Muscle of leg (tissue), 11 donors: ENCODE measurements around the gene ZDHHC14. TPM values are rescaled to one million over a fixed set of nuclear protein-coding genes. Genes with fewer than 3 reads are reported as not detected.

ENCODE experiments used
- DNase-seq: peaks from one replicate; pipeline ENCODE4 v3.0.0; 2013
- H3K27ac ChIP-seq: one replicate; pipeline ENCODE4 v1.5.1; 2013; ENCODE audit warnings: mild to moderate bottlenecking, low read length, control low read depth
- H3K27me3 ChIP-seq: one replicate; pipeline ENCODE4 v1.6.1; 2013; ENCODE audit warnings: low read length; ENCODE audit not compliant: control insufficient read depth, insufficient read depth
- H3K36me3 ChIP-seq: one replicate; pipeline ENCODE4 v1.6.1; 2013; ENCODE audit warnings: low read length; ENCODE audit not compliant: control insufficient read depth, insufficient read depth
- H3K4me1 ChIP-seq: one replicate; pipeline ENCODE4 v1.6.1; 2013; ENCODE audit warnings: low read length; ENCODE audit not compliant: control insufficient read depth, insufficient read depth
- H3K4me3 ChIP-seq: one replicate; pipeline ENCODE4 v1.5.1; 2013; ENCODE audit warnings: low read length, control low read depth
- H3K9me3 ChIP-seq: replicated peaks from 2 replicates; pipeline ENCODE4 v1.6.1; 2013; ENCODE audit warnings: low read depth, low read length; ENCODE audit not compliant: control insufficient read depth
- WGBS: methylation state at CpG from one replicate; pipeline ENCODE4 v1.1.5; 2013; ENCODE audit warnings: missing lambda C conversion rate; ENCODE audit not compliant: insufficient coverage; 5-methylcytosine and 5-hydroxymethylcytosine counted together
- polyA plus RNA-seq, 8 donors: library from polyadenylated mRNA; unstranded; fragments of 120-200 nt; gene quantifications; one replicate each; pipeline versions ENCODE4 v1.2.1 to v1.2.3, GENCODE V29; 2013; ENCODE audit warnings: inconsistent platforms in 1 of 8, low replicate concordance in 1 of 8; ENCODE audit not compliant: insufficient read length in 8 of 8, insufficient read depth in 1 of 8
- total RNA-seq: library from RNA; stranded (reverse); fragments of 120-200 nt; gene quantifications from one replicate; pipeline ENCODE4 v1.2.4, GENCODE V29; 2013

Gene ZDHHC14
- total and polyA plus RNA-seq, 9 donors, result 3.4 to 8.9 (median 5.7) TPM

- H3K4me1 ChIP-seq, result no peaks in the 10 kb centered on the region
- DNase-seq, result no peak
- H3K27me3 ChIP-seq, result no peaks in the 10 kb centered on the region
- H3K36me3 ChIP-seq, result no peaks in the 10 kb centered on the region
- H3K27ac ChIP-seq, result no peak overlapping the region
- H3K9me3 ChIP-seq, result no peaks in the 10 kb centered on the region
- no peak overlapping the region for H3K4me3 ChIP-seq
- 85% methylated on average over 7 of the region's 16 CpGs for WGBS
Measured at GRCh38 chr6:157490611-157491269, 109.8 kb downstream of the ZDHHC14 start.

DNA sequence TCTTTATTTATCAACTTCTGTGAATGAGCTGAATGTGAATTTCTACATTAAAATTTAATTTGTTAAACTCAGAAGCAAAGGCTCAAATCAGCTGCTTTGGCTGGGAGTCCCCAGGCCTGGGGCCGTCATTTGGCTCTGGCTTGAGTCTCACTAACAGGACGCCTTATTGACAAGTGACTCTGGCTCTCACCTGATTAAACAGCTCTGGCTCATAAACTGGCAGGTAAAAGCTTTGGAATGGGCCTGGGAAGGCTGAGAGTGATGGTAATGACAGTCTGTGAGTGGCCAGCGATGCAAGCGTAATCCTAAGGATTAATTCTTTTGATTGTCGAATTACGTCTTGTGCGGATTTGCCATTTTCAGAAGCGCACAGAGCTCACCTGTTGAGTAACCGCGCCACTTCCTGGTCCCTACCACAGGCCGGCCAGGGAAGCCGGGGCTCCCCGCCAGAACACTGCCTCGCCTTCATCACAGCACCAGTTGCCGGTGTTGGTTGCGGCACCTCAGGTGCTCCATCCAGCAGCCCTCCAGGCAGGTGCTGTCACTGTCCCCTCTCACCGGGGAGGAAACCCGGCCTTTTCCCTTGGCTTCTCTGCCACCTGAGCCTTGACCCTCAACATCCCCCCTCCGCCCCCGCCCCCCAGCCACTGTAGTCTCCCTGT, 110.7 kb downstream of the ZDHHC14 start:
- H3K9me3 ChIP-seq, result peaks cover 4% of the 10 kb centered on the region
- WGBS, result 79% methylated on average over 19 of the region's 20 CpGs
- H3K4me3 ChIP-seq, result no peak overlapping the region
- DNase-seq, result no peak
- H3K4me1 ChIP-seq, result no peaks in the 10 kb centered on the region
- H3K27ac ChIP-seq, result no peak overlapping the region
- no peaks in the 10 kb centered on the region for H3K36me3 ChIP-seq
- H3K27me3 ChIP-seq, result no peaks in the 10 kb centered on the region

- no peak for DNase-seq
- 93% methylated on average over 12 of the region's 12 CpGs for WGBS
- H3K4me1 ChIP-seq, result no peaks in the 10 kb centered on the region
- H3K36me3 ChIP-seq, result no peaks in the 10 kb centered on the region
- H3K27me3 ChIP-seq, result no peaks in the 10 kb centered on the region
- no peak overlapping the region for H3K27ac ChIP-seq
- H3K4me3 ChIP-seq, result no peak overlapping the region
- peaks cover 4% of the 10 kb centered on the region for H3K9me3 ChIP-seq
Measured at GRCh38 chr6:157492249-157492648, 111.3 kb downstream of the ZDHHC14 start.

DNA sequence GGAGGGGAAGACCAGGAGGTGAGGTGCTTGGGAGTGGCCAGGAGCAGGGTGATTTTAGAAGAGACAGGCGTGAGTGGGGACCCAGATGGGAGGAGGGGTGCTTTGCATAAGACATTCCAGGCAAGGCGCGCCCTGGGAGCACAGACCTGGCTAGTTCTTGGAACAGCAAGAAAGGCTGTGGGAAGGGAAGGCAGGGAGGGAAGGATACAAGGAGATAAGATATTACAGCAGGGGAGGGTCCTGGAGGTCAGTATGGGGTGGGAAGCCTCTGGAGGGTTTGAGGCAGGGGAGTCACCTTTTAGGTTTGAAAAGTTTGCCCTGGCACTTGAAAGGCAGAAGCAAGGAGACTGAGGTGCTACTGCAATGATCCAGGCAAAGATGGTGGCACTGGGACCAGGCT, 111.8 kb downstream of the ZDHHC14 start:
- Histone ChIP-seq H3K36me3 (no peaks in the 10 kb centered on the region), H3K27ac (no peak overlapping the region), H3K27me3 (no peaks in the 10 kb centered on the region), H3K4me3 (no peak overlapping the region), H3K9me3 (peaks cover 4% of the 10 kb centered on the region), H3K4me1 (no peaks in the 10 kb centered on the region)
- no peak for DNase-seq
- WGBS, result 94% methylated on average over 3 of the region's 3 CpGs

DNA sequence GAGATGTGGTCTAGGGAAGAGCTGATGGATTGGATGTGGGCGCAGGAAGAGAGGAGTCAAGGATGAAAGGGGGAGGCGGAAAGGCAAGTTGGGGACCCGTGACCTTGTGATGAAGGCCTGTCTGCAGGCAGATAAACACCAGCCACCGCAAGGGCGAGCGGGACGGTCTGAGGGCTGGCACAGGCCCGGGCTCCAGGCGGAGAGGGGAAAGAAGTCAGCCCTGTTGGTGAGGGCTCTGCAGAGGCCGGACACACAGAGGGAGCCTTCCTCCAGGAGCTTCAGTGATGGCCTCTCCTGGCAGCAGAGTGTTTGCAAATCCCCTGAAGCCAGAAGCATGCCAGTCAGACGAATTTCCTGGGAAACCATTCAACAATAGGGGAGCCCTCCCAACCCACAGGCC, 112.2 kb downstream of the ZDHHC14 start:
- DNase-seq, result no peak
- peaks cover 4% of the 10 kb centered on the region for H3K9me3 ChIP-seq
- H3K27ac ChIP-seq, result no peak overlapping the region
- 95% methylated on average over 11 of the region's 11 CpGs for WGBS
- no peaks in the 10 kb centered on the region for H3K27me3 ChIP-seq
- no peaks in the 10 kb centered on the region for H3K4me1 ChIP-seq
- no peaks in the 10 kb centered on the region for H3K36me3 ChIP-seq
- no peak overlapping the region for H3K4me3 ChIP-seq

DNA sequence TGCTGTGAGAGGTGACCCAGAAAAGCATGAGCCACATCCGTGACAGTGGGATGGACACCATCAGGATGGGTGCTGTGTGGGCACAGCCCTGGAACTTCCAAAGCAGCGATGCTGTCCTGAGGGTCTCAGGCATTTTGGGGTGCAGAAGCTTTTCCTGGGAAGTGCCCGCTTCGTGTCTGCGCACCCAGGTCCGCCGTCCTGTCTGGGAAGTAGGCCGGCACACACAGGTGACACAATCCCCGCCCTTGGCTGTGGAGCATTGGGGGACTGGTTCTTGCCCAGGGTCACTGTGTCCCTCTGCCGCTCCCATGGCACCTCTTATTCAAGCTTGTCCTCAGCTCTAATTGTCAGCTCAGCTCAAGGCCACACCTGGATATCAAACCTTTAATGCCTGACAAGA, 112.6 kb downstream of the ZDHHC14 start:
- 98% methylated on average over 10 of the region's 10 CpGs for WGBS
- H3K27me3 ChIP-seq, result no peaks in the 10 kb centered on the region
- H3K9me3 ChIP-seq, result peaks cover 4% of the 10 kb centered on the region
- H3K36me3 ChIP-seq, result no peaks in the 10 kb centered on the region
- H3K4me1 ChIP-seq, result no peaks in the 10 kb centered on the region
- H3K4me3 ChIP-seq, result no peak overlapping the region
- DNase-seq, result no peak
- H3K27ac ChIP-seq, result no peak overlapping the region

DNA sequence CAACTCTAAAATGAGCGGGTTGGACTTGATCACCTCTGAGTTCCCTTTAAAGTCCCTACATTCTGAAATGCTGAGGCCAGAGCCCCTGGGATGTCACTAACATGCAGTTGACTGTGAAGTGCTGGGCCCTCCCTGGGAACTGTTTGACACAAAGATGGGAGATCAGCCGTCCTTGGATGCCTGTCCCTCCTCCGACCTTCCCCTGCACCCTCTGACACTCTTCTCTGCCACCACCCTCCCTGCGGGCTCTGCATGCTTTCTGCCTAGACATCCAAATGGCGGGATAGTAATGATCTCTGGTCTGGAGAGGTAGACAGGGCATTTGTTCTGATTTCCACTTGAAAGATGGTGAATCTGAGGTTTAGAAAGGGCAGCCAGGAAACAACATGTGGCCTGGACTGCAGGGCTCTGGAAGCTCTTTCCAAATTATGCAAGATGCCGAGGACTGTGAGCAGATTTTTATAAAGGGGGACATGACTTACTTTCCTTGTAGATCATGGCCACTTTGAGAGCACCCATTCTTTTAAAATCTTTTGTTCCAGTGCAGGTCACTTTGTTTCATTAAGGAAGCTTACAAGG, 113.2 kb downstream of the ZDHHC14 start:
- peaks cover 4% of the 10 kb centered on the region for H3K9me3 ChIP-seq
- H3K27ac ChIP-seq, result no peak overlapping the region
- H3K27me3 ChIP-seq, result no peaks in the 10 kb centered on the region
- 64% methylated on average over 3 of the region's 6 CpGs for WGBS
- no peak overlapping the region for H3K4me3 ChIP-seq
- H3K4me1 ChIP-seq, result no peaks in the 10 kb centered on the region
- no peaks in the 10 kb centered on the region for H3K36me3 ChIP-seq
- no peak for DNase-seq

- Histone ChIP-seq H3K27ac (no peak overlapping the region), H3K4me3 (no peak overlapping the region), H3K27me3 (no peaks in the 10 kb centered on the region), H3K36me3 (no peaks in the 10 kb centered on the region), H3K9me3 (peaks cover 4% of the 10 kb centered on the region), H3K4me1 (no peaks in the 10 kb centered on the region)
- DNase-seq, result no peak
- WGBS, result 76% methylated on average over 3 of the region's 5 CpGs
Measured at GRCh38 chr6:157496534-157497095, 115.6 kb downstream of the ZDHHC14 start.

- H3K27ac ChIP-seq, result no peak overlapping the region
- H3K4me3 ChIP-seq, result no peak overlapping the region
- peaks cover 4% of the 10 kb centered on the region for H3K9me3 ChIP-seq
- no peaks in the 10 kb centered on the region for H3K4me1 ChIP-seq
- no peaks in the 10 kb centered on the region for H3K36me3 ChIP-seq
- no peaks in the 10 kb centered on the region for H3K27me3 ChIP-seq
- WGBS, result 67% methylated on average over 1 of the region's 2 CpGs
- DNase-seq, result no peak
Measured at GRCh38 chr6:157497579-157497978, 116.6 kb downstream of the ZDHHC14 start.

DNA sequence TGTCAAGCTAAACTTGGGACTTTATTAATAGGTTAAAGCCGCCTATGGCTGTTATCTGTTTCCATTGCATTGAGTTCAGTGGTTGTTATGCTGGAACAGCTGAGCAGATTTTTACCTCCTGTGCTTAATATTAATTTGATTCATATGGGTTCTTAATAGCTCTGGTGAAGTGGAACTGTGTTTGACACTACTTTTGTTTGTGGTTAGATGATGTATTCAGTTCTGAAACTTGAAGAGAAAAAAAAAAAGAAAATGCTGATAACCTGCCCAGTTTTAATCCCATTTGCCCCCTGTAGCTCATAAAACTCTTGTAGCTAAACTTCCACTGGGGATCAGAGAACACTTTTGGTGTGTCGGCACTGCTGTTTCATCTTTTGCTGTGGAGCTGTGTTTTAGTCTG, 117.8 kb downstream of the ZDHHC14 start:
- WGBS, result 70% methylated on average over 2 of the region's 2 CpGs
- Histone ChIP-seq H3K9me3 (peaks cover 4% of the 10 kb centered on the region), H3K4me3 (no peak overlapping the region), H3K27ac (no peak overlapping the region), H3K4me1 (no peaks in the 10 kb centered on the region), H3K36me3 (no peaks in the 10 kb centered on the region), H3K27me3 (no peaks in the 10 kb centered on the region)
- no peak for DNase-seq
